NCI-H526 (cell line): ENCODE data around the gene CD52.
A peak's percentile ranks its signal among the peaks of the same experiment; 100 is the strongest.
"Not testable (repeated sequence)": the region's sequence is repeated elsewhere in the genome, so short reads cannot be mapped to it uniquely, and the experiment has no call there.

Experiments used
- DNase-seq, 2 experiments: peaks; one replicate each; lab custom pipeline; 2025; lab: John Stamatoyannopoulos, UW

Gene CD52

DNA sequence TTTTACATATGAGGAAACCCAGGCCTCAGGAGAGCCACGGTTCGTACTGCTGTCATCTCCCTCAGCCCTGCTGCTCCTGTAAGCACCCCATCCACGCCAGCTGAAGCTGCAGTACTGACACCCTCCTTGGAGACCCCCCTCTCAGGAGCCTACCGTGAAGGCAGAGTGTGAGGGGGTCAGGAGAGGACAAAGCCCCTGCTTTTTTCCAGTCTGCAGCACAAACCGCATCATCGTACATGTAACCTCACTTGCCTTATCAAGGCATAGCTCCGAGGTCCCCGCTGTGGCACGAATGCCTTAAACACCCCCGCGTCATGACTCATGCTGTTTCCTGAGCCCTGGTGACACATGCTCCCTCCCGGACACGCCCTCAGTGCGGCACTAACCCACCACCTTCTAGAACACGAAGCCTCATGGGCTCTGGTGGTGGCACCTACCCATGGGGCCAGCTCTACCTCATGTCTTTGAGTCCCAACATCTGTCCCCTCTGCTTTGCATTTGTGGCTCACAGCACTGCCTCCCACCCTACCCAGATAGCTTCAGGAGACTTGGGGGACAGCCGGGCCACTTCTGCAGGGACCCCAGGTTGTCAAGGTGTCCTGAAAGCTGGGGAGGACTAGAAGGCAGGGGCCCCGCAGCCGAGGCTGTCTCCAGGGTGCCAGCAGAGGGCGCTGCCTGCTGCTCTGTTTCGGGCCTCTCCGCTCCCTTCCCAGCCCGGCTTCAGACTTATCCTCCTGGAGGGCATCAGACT lies 33.0 kb upstream of the CD52 start:
- DNase-seq = peak in 1 of 2 experiments; percentile 72

DNA sequence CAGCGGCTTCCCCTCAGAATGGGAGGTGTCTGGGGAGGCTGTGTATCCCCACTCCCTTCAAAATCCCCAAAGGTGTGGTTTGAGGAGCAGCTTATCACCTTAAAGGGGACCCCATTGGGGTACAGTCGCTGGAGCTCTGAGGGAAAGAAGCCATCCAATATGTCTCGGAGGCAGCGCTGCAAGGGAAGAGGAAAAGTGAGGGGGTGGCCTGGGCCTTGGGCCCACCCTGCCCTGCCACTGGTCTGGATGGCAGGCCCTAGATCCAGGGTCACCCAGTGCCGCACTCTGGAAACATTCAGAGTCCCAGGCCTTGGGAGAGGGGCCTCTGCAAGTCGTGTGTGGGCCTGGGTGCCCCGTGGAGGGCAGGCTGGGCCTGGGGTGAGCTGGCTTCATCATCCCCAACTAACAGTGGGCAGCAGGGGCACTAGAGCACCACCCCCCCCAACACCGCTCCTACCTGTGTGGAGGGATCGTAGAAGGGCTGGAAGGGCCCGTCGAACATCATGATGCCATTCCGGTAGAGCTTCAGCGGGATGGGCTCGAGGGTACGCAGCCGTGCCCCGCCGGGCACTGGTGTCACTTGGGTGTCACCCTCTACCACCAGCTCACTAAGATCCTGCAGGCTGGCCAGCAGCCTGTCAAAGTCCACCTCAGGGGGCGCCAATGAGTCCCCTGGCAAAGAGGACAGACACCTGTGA lies 32.2 kb upstream of the CD52 start:
- DNase-seq = peak in 1 of 2 experiments; percentile 52

DNA sequence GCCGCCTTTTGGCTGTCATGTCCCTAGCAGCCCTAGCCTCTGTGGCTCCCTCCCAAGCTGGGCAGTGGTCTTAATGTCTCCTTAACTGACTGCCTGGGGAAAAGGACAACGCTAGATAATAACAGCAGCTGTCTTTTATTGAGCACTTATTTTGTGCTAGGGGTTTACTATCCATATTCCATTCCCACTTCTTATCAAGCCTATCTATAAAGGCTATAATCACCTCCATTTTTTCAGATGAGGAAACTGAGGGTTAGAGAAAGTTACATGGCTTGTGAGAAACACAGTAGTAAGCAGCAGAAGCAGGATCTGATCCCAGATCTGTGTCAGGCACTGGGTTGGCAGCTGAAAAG lies 31.7 kb upstream of the CD52 start:
- DNase-seq = no peak

DNA sequence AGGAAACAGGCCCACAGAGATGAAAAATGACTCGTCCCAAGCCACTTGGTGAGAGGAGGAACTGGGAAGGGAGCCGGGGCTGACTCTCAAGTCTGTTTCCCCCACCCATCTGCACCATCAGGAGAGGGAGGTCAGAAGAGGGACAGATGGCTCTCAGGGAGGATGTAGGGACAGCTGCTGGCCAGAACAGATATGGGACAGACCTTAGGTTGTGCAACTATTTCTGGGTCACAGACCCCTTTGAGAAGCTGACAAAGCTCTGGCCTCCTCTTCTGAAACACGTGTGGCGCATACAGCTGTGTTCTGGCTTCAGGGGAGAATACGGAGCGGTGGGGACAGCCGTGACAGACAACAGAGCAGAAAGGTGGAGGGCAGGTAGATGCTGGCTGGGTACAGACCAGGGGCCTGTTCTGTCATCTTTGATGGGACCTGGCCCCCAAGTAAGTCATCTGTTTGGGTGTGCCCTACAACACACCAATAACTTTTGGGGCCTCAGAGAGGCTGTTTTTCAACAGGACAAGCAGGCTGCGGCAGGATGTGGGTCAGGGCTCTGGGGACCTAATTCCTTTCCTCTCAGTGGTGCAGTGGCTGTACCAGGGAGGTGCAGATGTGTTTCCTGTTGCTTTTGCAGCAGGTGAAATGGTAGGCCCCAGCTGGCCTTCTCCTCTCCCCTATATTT lies 30.6 kb upstream of the CD52 start:
- DNase-seq = no peak

DNA sequence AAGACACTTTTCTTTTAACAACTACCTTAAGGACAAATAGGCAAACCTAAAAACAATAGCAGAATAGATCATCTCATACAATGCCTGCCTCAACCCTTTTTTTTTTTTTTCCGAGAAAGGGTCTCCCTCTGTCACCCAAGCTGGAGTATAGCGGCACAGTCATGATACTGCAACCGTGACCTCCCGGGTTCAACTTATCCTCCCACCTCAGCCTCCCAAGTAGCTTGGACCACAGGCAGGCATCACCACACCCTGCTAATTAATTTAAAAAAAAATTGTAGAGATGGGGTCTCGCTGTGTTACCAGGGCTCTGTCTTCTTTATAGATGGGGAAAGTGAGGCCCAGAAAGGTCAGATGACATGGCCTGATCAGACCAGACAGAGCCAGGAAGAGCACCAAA lies 29.9 kb upstream of the CD52 start:
- no peak for DNase-seq

DNA sequence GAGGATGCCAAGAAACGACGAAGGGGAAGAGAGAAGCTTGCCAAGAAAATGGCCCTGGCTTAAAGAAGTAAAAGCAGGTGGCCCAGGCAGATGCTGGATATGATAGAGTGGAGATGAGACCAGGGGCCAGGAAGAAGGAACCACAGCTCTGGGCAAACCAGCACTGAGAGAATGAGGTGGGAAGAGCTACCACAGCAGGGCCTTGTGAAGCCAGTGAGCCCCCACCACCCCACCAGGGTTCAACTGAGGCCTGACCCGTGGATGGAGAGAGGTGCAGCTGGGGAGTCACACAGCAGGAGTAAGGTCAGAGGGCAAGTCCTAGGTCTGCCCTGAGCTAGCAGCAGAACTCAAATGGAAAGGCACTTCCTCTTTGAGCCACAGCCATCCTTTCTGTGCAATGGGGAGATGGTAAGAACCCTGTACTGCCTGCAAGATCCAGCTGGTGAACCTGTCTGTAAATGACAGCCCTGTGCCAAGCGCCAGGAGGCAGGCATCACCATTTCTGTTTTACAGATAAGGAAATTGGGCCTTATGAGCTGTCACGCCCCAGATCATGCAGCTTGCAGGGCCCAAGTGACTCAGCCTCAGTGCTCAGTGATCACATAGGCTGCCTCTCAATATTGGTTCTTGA lies 29.3 kb upstream of the CD52 start:
- no peak for DNase-seq

DNA sequence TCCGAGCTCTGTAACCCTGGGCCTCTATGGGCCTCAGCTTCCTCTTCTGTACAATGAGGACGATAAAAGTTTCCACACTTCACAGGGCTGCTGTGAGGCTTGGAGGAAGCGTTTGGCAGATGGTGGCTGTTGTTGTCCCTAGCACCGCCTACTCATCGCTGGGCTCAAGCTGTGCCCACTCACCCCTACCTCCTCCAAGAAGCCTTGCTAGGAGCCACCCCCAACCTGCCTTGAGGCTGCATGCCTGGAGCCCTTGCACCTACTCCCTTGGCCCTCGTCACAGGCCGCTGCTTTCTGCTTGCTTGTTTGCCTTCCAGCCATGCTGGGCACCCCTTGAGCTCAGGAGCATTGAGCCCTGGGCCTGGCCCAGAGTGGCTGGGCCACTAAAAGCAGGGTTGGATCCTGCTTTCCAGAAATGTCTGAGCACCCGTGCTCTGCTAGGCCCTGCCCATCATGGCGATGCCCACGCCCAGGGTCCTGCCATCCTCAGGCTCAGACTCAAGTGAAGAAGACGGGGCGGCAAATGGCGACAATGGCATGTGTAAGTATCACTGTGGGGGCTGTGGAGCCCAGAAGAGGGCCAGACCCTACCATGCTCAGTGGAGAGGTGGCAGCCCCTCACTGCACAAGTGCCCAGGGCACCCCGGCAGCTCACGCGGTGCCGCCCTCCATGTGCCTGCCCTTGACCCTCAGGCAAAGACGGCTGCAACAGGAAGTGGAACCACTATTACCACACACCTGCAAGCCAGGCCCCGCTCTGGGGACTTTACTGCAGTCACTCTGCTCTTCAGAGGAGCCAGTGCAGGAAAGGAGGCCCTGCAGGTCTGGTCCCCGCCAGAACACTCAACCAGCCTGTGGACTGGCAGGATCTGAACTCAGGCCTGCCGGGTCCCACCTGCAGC lies 28.3 kb upstream of the CD52 start:
- DNase-seq = no peak

DNA sequence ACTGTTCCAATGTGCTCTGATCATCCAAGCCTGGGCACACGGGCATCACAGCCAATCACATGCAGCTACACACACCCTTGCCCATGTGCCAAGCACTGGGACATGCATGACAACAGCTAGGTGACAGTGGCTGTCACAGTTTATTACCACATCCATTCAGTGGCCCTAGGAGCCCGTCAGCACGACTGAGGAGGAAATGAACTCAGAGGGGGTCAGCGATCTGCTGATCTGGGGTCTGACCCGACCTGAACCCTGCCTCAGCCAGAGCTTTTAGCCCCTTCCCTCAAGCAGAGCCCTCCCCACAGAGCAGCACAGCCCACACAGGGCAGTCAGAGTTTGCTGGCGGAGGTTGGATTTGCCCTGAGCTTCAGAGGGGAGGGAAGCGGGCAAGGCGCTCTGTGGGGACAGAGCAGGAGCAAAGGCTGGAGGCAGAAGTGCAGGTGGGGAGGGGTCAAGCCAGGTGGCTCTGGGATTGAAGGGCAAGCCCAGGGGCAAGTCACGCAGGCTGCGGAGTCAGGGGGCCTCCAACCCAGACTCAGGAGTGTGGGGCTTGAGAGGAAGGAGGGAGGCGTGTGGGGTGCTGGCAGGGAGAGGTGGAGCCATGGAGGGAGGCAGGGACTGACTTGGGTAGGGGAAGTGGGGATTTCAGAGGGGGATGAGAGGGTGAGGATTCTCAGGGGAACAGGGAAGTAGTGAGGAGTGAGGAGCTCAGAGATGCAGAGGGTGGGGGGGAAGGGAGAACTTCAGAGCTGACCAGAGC lies 27.5 kb upstream of the CD52 start:
- no peak for DNase-seq

DNA sequence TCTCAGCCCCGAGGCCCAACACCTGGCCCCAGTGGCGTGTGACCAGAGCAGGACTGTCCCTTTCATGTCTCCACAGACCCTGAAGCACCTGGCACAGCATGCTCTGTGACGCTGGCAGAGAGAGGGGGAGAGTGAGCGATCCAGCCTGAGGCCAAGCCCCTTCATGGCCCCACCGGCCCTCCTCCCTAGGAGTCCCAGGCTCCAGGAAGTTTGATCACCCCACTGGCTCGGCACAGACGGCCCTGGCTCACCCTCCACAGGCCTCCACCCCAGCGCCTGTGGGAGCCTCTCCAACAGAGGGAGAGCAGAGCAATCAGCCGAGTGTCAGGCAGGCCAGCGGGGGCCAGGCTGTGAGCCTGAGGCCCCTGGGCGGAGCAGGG lies 26.9 kb upstream of the CD52 start:
- no peak for DNase-seq

DNA sequence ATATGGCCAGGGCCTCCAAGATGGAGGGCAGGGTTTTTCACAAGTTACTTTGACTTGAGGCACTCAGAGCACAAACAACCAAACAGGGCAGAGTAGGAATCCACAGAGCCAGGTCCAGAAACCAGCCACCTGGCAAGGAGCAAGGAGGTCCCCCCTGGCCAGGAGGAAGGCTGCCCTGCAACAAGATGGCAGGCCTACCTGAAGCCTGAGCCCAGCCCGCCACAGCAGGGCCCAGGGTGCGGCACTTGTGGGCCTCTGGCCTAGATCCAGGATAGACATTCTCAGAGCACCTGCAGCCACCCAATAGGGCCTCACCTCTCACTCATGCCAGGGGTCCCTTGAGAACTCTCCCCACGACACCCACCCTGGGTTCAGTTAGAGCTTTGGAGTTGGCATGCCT lies 26.3 kb upstream of the CD52 start:
- no peak for DNase-seq

DNA sequence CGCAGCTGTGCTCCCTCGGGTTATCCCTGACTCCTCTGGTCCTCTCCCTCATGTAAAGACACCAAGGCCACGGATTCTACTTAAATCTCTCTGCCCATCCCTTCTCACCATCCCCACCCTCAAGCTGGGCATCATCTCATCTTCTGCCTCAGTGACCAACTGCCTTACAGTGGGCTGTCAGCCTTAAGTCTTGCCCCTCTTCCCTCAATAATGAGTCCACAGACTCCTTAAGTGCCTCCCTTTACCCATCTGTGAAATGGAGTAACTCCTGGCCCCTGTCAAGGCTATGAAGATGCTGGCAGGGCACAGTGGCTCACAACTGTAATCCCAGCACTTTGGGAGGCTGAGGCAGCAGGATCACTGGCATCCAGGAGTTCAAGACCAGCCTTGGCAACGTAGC lies 25.8 kb upstream of the CD52 start:
- no peak for DNase-seq

DNA sequence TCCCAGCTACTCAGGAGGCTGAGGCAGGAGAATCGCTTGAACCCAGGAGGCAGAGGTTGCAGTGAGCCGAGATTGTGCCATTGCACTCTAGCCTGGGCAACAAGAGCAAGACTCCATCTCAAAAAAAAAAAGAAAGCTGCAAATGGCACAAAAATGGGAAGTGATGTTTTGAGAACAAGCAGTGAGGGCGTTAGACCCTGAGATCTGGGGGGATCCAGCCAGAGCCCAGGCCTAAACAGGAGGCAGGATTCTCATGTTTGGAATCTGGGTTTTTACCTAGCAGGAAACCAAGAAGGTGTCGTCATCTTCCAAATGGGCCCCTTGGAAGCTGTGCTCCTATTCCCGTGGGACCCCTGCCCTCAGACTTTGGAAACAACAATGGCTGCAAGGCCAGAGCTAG lies 25.0 kb upstream of the CD52 start:
- DNase-seq = not testable (repeated sequence)

DNA sequence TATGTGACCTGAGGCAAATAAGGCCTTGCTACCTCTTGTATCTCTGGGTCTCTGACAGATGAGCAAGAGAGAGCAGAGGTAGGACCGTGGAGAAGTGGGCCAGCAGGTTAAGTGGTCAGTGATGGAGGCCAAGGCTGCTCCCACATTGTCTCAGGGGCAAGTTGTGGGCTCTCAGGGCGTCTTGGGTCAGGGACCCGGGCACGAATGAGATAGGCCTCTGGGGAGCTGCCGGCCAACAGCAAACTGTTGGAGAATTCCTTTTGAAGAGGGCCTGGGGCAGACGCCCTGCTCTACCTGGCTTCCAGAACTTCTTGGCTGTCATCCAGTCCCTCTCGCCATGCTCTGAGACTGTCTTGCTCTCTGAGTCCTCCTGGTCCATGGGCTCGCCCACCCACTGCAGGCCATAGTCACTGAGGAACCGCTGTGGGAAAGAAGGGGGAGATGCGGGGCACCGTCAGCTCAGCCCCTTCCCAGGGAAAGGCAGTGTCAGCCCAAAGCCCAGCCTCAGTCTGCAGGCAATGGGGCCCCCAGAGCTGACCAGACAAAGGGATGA lies 23.8 kb upstream of the CD52 start:
- no peak for DNase-seq

DNA sequence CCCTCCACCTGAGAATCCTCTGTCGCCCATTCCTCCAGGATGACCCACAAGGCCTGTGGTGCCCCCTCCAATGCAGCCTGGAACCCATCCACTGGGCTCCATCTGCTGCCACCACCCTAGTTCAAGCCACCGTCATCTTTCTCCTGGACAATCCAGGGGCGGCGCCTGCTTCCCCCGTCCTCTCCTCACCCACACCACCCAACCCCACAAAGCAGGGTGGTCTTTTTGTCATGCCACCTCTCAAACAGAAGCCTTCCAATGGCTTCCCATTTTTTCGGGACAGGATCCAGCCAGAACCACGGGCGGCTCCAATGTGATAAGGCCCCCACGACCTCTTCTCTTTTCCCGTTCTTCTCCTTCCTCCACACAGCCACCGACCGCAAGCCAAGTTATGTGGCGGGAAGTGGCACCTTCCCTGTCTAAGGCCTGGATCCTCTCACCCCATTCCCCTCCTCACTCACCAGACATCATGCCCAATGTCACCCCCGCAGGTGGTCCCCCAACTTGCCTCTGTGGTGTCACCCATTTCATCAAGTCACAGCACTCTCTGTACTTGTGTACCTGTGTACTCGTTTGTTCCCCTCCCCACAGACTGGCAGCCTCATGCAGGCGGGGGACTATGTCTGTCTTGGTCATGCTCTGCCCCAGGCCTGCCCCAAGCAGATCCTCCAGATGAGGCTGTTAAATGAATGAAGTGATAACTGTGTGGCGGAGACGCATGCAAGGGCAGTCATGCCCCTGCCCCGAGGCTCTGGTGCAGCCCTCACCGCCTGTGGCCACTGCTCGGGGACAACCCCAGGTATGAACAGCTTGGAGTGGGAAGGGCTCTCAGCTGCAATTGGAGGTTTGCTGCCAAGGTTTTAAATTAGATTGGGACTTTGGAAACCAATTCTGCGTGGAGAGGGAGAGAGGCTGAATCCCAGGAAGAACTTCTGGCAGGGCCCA lies 22.3 kb upstream of the CD52 start:
- no peak for DNase-seq

DNA sequence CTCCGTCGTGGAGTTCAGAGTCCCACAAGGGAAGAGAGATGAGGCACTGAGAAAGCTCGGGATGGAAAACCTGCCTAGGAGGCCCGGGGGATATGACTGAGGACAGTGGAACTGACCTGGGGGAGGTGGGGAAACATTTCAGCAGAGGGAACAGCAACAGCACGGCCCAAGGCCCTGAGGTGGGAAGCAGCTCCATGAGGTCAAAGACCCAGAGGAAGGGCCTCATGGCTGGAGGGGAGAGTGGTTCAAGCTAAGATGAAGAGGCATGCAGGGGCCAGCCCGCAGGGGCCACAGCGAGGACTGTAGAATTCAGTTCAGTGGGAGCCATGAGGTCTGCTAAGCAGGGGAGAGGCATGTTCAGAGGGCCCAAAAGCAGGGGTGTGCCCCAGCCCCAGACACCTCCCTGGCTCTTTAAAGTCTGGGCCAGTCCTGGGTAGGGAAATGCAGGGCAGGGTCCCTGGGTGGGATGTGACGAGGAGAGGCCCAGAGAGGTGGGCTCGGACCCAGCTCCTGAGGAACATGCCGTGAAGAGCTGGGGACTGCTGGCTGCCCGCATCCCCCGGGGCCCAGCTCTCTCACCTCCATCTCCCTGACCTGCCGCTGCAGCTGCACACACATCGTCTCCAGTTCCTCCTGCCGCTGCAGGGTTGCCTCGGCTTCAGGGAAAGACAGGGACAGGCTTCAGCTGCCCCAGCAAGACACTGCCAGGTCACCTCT lies 21.3 kb upstream of the CD52 start:
- DNase-seq = no peak

DNA sequence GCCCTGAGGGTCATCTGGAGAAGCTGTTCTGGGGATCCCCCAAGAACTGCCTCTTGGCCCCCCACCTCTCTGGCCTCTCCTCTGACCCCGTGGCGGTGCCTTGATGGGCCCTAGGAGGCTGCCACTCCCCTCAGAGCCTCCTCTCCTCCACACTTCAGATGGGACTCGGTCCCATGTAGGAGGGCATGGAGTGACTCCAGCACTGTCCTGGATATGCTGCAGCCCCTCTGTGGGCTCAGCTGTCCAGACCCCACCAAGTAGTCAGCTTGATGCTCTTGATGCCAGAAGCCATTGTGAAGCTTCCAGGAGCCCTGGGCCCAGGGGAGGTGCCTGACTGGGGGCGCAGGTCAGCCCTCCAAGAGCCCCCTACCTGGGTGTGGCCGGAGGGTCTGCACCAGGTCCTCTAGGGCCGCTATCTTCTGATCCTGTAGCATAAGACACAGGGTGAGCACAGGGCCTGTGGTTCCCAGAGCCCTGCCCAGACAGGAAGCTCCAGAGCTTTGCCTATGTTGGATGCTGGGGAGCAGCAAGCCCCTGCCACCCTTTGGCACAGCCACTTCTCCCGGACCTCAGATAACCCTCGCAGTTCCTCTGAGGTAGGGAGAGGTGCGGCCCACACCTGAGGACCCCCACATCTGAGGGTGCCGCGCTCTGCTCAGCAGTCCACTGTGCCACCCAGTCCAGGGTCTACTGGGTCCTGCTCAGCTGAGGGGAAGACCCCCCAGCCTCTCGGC lies 20.5 kb upstream of the CD52 start:
- no peak for DNase-seq

DNA sequence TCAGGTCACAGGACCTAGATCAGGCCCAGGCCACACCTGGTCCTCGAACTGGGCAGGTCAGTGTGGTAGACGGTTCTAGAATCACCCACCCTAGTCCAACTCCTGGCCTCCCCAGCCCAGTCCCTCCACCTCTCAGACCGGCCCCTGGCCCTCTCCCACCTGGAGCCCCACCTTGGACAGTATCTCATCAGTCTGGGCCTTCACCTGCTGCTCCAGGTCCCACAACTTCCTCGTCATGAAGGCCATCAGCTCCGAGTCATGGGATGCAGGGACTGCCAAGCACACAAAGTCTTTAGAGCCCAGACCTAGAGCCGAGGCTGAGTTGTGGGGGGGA lies 20.0 kb upstream of the CD52 start:
- no peak for DNase-seq

DNA sequence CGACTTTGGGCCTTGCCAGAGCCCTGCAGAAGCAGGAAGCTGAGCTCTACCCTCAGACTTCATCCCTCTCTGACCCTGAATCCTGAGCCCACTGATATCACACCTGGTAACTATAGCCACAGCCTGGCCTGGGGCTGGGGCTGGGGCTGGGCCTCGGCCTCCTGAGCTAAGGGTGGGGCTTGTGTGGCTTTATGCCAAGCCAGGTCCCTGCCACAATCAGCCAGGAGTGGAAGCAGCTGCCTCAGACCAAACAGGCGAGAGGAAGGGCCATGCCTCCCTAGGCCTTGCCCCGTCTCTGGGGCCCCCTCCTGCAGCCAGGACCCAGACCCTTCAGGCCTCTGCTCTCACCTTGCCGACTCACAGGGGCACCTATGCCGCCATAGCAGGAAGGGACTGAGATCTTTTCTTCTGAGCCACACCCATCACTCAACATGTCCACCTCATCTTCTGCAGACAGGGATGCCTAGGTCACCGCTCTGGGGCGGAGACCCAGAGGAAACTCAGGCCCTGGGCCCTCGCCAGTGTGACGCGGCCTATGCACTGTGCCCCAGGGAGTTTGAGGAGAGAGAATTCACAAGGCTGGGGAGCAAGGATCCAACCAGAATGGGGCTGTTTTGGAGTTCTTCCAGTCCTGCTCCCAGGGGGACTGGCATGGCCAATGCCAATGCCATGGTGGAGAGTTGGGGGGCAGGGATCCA lies 17.0 kb upstream of the CD52 start:
- no peak for DNase-seq
